Measurements from ENCODE around the gene GPC6. TPM values are rescaled to one million over a fixed set of nuclear protein-coding genes. Genes with fewer than 3 reads are reported as not detected.

GPC6 gene
- total RNA-seq, 4 donors from 2014 or later, result 2.7 to 5.7 (median 4.4) TPM

GRCh38 chr13:94305934-94306333 is 1079.3 kb downstream of the GPC6 start:
- no peaks in the 10 kb centered on the region for H3K27me3 ChIP-seq
- no peak for DNase-seq (ENCODE audit: low spot score in 2 of 2)
- no peak overlapping the region for H3K27ac ChIP-seq
- H3K4me1 ChIP-seq, result peaks cover 12% of the 10 kb centered on the region
- H3K4me3 ChIP-seq, result no peak overlapping the region
- H3K9me3 ChIP-seq, result no peaks in the 10 kb centered on the region
- TF ChIP-seq POLR2AphosphoS5 (IDR thresholded peaks at IDR 0.05) (no peak), CTCF (IDR thresholded peaks at IDR 0.05) (no peak), EP300 (IDR thresholded peaks at IDR 0.05) (no peak), POLR2A (IDR thresholded peaks at IDR 0.05) (no peak)
- no peaks in the 10 kb centered on the region for H3K36me3 ChIP-seq
- WGBS, result 71% methylated on average over 4 of the region's 4 CpGs

GRCh38 chr13:94308832-94309231 is 1082.2 kb downstream of the GPC6 start:
- no peak for DNase-seq (ENCODE audit: low spot score in 2 of 2)
- no peak for TF ChIP-seq CTCF (IDR thresholded peaks at IDR 0.05)

GRCh38 chr13:94309576-94309975 is 1083.0 kb downstream of the GPC6 start:
- no peak for TF ChIP-seq EP300 (IDR thresholded peaks at IDR 0.05)
- TF ChIP-seq POLR2AphosphoS5 (IDR thresholded peaks at IDR 0.05), result no peak
- TF ChIP-seq CTCF (IDR thresholded peaks at IDR 0.05), result no peak
- TF ChIP-seq POLR2A (IDR thresholded peaks at IDR 0.05), result no peak
- no peaks in the 10 kb centered on the region for H3K36me3 ChIP-seq
- no peaks in the 10 kb centered on the region for H3K27me3 ChIP-seq
- DNase-seq (ENCODE audit: low spot score in 2 of 2), result no peak
- no peaks in the 10 kb centered on the region for H3K9me3 ChIP-seq
- no peak overlapping the region for H3K4me3 ChIP-seq
- peaks cover 12% of the 10 kb centered on the region for H3K4me1 ChIP-seq
- no peak overlapping the region for H3K27ac ChIP-seq
- WGBS, result 89% methylated on average over 3 of the region's 3 CpGs

More at GRCh38 chr13:94308832-94309231, 1082.2 kb downstream of the GPC6 start:
- Histone ChIP-seq H3K36me3 (no peaks in the 10 kb centered on the region), H3K4me3 (no peak overlapping the region), H3K9me3 (no peaks in the 10 kb centered on the region), H3K27ac (no peak overlapping the region), H3K27me3 (no peaks in the 10 kb centered on the region), H3K4me1 (peaks cover 12% of the 10 kb centered on the region)
- WGBS, result 84% methylated on average over 4 of the region's 4 CpGs

DNA sequence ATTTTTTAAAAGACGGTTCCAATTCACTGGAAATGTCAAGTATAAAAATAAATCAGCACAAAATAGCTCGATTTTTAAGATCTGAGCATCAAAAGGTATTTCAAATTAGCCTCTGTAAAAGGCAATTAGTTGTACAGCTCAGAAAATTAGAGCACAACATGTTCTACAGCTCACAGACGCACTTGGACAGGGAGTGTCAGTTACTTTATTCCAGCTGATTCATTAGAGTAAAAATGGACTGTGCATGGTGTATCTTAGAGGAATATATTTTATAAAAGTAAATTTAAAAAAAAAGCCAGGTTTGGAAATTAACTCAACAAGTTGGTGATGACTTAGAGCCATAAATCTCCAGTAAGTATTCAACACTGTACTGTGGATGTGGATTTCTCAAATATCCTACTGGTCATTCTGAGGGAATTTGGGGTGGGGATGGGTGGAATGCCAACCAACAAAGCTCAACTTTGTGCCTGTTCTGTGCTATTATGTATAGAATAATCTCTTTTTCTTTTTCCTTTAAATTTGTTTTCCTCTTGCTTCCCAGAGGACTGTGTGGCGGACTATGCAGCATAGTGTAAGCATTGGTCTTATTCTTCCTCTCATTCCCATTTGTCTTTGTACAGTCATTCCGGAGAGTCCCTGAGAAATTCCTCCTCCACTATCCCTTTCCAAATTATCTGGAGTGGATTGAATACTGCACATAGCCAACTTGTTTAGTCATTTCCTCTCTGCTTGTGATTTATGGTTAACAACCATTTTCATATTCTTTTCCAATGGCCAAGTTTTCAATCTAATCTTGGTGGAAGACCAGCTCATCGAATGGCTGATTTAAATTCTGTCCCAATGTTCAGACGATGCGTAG is 1083.6 kb downstream of the GPC6 start:
- no peak for DNase-seq (ENCODE audit: low spot score in 2 of 2)

More for the DNA sequence above, 1083.6 kb downstream of the GPC6 start:
- Histone ChIP-seq H3K36me3 (no peaks in the 10 kb centered on the region), H3K4me3 (no peak overlapping the region), H3K27me3 (no peaks in the 10 kb centered on the region), H3K9me3 (no peaks in the 10 kb centered on the region), H3K4me1 (peaks cover 10% of the 10 kb centered on the region), H3K27ac (no peak overlapping the region)
- TF ChIP-seq POLR2AphosphoS5 (IDR thresholded peaks at IDR 0.05), result no peak
- no peak for TF ChIP-seq EP300 (IDR thresholded peaks at IDR 0.05)
- TF ChIP-seq CTCF (IDR thresholded peaks at IDR 0.05), result no peak
- no peak for TF ChIP-seq POLR2A (IDR thresholded peaks at IDR 0.05)
- WGBS, result 55% methylated on average over 8 of the region's 8 CpGs

Measured in suprapubic skin (tissue), 4 donors.